Endometrial microvascular endothelial cells (primary cell): ENCODE results near the gene ARHGAP27. TPM values are rescaled to one million over a fixed set of nuclear protein-coding genes. Genes with fewer than 3 reads are reported as not detected.

Experiments used
- in situ Hi-C: cut with HindIII; loops from 2 replicates; pipeline ENCODE4 v1.10.0; 2017; ENCODE audit warnings: low sequenced_read_pairs, low pct_unique_long_range_greater_than_20kb; ENCODE audit errors: inconsistent ontology term
- total RNA-seq: library from RNA; depleted of rRNA; stranded (reverse); fragments of >200 nt; gene quantifications from one replicate; pipeline ENCODE4 v1.2.3, GENCODE V29; 2015; ENCODE audit errors: inconsistent ontology term

The ARHGAP27 gene
- total RNA-seq, 1 donor from 2014 or later, result 19.0 TPM

DNA sequence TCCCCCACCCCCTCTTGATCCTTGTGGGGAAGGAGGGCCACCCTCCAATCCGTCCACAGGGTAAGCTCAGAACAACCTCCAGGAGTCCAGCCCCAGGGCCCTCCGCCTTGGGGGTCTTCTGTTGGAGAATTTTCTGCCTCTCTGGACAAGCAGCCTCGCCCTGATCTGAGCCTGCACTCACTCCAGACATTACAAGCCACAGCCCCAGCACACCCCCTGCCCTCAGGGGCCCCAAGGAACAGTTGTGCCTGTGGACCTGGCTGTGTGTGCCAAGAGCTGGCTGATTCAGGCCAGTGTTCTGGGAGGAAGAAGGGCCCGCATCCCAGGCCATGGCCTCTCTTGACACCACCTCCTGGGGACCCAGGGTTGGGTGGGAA lies 477 bp upstream of the ARHGAP27 start:
- in situ Hi-C loops, result no loop called here

DNA sequence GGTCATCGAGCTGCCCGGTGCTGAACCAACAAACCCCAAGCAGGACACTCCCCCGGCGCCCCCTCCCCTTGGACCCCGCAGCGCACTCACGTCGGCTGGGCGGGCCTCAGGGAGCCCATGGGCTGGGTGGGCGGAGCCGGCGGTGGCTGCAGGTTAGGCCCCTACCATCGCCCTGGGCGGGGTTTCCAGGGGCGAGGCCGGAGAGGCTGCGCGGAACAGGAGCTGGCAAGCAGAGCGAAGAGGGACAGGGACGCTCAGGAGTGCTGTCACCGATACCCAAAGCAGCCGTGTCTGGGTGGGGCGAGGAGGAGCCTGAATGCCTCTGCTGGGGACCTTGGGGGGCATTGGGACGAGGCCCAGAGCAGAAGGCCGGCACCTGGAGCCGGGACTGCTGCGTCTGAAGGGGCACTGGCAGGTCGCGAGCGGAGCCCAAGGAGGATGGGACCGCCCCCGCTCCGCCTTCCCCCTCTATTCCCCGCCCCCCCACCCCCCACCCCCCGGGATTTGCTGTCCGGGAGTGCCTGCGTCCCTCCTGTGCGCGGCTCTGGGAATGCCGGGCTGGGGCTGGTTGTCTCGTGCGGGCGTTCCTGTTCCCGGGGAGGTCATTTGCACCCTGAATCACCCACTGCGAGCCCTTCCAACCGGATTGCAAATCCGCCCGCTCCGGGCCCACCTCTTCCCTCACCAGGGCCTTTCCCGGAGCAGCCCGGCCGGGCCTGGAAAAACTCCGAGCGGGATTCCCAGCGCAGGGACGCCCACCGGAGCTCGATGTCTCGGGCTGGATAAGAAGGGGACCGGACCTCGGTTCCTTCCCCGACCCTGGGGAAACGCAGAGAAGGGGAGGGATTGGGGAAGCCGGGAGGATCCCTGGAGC lies 902 bp downstream of the ARHGAP27 start:
- in situ Hi-C loops, result no loop called here

DNA sequence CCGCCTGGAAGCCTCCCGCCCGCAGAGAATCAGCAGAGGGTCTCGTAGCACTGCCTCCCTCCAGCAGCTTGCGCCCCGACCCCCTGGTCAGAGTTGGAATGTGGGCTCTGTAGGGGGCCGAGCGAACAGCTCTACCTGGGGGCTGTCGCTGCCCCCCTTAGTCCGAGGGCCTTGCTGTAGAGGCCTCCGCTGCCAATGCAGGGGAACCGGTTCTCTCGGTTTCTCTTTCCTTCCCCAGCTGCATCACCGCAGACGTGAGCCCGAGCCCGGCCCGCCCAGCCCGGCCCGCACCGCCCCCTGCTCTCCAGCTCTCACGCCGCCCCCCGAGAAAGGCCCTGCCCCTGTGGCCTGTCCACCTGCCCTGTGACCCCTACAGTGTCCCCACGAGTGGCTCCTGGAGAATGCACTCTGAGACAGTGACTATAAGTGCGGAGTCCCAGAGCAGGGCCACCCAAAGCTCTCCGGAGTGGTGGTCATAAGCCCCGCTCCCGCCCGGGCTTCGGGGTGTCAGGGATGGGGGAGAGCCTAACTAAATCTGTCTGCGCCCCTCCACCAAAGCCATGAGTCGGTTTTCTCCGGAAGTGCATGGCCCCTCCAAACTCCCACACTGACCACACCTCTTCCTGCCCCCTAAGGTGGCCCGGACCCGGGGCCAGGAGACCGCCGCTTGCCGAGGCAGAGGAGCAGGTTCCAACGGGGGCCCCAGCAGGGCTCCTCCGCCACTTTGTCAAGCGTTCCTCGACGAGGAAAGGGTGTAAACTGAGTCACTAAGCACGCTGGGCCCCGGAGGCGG lies 1.7 kb downstream of the ARHGAP27 start:
- in situ Hi-C loops, result no loop called here

DNA sequence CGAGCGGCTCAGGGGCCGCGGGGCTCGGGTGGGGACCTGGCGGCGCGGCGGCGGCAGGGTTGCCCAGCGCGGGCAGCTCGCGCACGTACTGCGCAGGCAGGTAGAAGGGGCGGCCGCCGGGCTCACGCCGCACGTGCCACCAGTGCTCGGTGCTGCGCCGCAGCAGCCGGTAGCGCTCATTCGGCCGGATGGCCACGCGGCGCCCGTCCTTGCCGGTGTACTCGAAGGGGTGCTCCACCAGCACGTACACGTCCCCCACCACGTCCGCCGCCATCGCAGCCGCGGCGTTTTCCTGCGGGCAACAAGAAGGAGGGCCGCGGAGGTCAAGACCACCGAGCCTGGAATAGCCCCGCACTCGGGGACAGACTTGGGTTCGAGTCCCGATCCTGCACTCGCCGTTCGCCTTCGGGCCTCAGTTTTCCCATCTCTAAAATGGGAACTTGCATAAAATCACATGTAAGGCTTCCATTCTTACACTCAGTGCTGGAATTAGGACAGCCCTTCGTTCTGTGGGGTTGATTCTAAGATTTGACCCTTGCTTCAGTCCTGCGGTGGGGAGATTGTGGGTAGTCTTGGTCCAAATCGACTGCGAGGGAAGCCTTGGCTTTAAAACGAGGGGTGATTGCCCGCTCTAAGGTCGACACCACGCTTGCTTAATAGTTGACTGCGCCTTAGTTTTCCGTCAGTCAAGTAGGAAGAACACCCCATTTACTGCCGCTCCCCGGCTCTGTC lies 2.5 kb downstream of the ARHGAP27 start:
- in situ Hi-C loops, result no loop called here

DNA sequence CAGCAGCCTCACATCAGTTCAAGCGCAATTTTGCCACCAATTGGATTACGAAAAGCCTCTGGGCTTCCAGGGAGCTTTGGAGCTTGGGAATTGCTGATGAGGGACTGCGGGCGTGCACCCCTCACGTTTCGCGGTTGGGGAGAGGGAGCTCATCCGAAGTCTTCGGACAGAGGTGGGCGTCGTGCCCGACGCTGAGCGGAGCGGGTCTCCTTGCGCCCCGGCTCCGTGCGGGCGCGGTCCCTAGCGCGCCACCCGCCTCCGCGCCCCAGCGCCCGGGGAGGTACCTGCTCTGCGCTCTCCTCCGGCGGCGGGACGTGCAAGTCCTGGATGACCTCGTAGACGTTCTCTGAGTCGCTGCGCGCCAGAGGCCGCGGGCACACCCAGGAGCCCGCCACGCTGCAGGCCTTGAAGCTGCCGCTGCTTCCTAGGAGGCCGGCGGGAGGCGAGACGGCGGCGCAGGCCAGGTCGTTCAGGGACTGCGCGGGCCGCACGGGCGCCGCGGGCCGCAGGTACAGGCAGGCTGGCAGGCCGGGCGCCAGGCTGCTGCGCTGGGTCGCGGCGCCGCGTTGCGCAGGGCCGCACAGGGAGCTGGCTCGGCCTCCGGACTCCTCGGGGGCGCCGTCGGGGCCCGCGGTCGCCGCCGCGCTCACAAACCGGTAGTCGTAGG lies 3.2 kb downstream of the ARHGAP27 start:
- in situ Hi-C loops, result no loop called here

DNA sequence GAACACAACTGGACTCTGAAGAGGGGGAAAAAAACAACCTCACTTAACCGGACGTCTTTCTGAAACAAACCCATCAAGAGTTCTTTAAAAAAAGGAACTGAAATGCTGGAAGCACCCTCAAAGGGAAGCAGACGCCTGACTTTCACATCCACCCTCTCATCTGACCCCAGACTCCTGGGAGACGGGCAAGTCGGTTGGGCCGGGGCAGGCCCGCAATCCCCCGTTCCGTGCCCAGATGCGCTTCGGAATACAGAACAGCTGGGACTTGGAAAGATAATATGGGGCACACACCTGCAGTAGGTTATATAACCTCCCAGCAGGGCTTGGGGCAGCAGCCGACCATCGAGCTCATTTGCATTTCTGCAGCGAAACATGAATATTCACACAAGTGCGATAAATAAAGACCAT lies 3.7 kb downstream of the ARHGAP27 start:
- in situ Hi-C loops, result no loop called here

DNA sequence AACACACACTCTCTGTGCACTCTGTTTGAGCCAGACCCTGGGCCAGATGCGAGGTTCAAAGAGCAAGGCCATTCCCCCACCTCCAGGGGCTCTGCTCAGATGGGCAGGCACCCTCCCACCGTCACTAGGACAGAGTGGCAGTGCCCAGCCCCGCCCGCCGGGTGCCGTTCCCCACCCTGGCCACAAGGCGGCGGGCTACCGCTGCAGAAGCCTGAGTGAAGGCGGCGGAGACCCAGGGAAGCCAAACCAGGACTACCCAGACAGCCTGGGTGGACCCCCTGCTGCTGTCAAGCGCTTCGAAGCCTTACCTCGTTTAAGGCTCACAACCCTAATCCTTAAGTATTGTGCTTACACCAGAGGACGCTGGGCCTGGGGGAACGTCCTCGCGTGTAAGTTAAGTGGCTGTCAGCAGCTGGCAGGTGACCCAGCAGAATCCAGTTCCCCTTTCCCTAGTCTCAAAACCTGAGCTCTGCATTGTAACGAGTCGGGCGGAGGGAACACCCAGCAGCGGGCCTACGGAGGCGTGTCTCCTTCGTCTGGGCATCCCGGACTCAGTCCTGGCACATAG lies 4.5 kb downstream of the ARHGAP27 start:
- in situ Hi-C loops, result no loop called here

DNA sequence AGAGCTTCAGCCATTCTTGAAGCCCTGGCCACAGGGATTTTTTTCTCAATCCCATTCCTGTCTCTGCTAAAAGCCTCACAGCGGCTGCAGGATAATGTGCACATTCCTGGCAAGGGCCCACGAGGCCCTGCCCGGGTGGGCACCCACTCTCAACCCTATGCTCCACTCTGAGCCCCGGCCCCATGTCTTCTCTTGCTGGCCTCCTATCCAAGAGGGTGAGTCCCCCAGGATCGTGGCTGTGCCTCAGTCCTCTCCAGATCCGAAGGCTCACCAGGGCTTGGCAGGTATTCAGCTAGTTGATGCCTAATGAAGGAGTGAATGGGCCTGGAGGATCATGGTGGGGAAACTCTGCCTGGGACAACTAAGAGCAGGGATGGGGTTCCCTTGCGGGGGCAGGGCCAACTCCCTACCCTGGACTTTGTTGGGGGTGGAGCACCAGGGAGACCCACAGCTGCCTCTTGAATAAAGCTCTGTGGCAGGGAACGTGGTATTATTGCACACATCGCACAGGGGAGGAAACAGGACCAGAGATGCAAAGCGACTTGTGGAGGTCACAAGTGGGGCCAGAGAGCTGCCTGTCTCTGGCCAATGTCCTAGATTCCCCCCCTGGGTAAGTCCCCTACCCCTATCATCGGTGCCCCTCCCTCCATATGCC lies 5.4 kb downstream of the ARHGAP27 start:
- in situ Hi-C loops, result no loop called here

DNA sequence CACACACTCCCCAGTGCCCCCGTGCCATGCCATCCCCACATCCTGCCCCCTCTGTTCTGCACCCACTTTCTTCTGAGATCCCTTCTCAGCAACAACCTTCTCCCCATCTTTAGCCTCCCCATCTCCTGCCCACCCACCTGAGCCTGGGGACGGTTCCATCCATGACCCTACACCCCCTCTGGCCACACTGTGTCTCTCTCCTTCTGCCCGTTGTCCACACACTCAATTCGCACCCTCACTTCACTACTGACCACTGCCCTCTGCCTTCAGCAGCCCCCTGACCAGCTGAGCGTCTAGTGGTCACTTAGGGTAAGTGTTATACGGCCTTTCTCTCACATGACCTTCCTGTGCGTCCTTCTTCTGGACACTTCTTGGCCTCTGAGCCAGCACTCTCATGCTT lies 6.1 kb downstream of the ARHGAP27 start:
- in situ Hi-C loops, result no loop called here

DNA sequence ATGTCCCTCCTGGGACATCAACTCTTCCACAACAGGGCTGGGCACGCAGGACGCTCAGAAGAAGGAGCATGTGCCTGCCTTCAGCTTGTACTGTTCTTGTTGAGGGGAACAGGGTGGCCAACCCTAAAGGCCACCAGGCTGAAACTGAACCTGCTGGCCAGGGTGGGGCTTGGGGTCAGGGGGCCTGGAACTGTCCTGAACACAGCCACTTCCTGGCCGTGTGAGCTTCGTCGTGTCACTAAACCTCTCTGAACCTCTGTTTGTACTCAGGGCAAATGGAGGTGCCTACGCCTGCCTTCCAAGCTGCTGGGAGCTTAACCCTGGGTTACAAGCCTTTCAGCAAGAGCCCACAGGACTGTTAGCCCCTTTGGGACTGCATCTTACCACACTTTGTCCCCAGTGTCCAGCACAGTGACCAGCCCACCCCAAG lies 6.7 kb downstream of the ARHGAP27 start:
- in situ Hi-C loops, result no loop called here

DNA sequence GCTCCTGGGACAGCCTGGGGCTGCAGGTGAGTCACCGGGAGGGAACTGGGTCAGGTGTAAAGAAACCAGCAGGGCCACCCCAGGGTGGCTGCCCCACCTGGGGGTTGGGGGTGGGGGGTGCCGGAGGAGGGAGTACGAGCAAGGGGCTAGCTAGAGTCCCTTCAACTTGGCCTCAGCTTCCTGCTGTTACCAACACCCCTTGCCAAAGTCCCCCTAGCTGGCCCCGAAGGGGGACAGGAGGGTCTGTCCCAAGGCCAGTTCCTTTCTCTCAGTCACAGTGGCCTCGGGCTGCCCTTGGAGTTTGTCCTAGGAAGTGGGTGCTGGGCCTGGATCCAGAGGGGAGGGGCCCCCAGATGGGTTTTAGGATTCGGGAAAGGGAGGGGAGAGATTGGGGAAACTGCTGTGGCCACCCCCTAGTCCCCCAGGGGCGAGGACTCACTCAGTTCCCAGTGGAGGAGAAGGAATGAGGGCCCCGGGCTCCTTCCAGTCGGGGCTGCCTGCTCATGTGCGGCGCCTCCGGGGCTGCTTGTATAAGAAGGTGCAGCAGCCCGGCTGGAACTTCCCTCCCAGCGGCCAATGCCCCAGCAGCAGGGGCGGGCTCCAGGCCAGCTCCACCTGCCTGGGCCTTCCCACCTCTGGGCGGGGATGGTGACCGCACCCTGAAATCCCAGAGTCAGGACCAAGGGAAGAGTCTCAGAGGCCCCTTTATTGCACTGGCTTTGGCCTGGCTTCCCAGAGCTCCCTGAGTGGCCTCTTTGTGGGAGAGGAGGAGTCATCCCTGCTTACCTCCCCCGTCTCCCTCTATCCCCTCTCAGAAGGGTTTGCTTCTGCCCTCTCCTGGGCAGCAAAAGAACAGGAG lies 7.3 kb downstream of the ARHGAP27 start:
- in situ Hi-C loops, result no loop called here

DNA sequence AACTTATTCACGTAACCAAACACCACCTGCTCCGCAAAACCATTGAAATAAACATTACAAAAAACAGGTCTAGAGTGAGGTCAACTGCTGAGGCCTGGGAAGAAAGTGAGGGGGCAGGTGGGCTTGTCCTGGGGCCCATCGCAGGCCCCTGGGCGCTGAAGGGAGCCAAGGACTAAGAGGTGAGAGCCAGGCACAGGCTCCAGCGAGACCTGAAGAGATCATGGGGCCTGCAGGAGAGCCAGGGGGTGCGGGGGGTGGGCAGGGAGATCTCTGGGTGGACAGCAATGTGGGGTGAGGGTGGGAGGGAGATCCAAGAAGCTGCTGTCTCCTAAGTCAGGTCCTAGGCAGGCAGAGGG lies 7.9 kb downstream of the ARHGAP27 start:
- in situ Hi-C loops, result no loop called here

DNA sequence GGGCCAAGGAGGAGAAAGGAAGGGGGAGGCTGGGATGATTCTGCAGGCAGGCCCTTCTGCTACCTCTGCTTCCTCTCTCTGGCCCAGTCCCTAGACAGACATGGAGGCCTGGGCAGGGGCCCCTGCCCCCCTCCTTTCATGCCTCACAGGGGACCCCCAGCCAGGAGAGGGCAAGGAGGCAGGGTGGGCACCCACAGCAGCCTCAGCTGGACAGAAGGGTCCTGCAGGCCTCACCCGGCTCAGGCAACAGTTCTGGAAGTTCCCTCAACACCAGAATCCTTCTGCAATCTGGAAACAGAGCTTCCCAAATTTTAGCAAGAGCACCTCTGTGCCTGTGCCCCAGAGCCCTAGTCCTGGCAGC lies 8.7 kb downstream of the ARHGAP27 start:
- in situ Hi-C loops, result no loop called here

DNA sequence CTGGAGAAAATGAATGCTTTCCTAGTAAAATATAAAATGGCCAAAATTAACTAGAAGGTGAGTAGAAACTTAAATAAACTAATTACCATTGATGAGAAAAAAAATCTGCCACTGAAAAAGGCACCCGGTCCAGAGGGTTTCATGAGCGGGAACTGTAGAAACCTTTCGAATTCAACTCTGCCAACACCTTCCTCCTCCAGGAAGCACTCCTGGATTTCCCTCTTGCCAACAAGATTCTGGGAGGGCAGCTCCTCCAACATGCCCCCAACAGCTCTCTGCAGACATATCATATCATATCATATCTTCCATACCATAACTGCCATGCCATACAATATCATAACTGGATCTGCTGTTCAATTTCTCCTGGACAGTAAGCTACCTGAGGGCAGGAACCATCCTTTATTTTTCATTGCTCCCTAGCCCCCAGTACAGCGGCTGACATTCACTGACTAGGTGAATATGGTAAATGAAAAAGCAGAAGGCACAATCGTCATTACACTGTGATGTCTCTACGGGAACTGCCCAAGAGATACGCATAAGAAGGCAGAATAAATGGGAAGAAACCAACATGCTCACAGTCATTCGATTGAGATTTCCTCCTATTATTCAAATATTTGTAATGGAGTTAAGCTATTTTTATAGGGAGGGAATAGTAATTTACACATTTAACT lies 9.2 kb downstream of the ARHGAP27 start:
- in situ Hi-C loops, result no loop called here

DNA sequence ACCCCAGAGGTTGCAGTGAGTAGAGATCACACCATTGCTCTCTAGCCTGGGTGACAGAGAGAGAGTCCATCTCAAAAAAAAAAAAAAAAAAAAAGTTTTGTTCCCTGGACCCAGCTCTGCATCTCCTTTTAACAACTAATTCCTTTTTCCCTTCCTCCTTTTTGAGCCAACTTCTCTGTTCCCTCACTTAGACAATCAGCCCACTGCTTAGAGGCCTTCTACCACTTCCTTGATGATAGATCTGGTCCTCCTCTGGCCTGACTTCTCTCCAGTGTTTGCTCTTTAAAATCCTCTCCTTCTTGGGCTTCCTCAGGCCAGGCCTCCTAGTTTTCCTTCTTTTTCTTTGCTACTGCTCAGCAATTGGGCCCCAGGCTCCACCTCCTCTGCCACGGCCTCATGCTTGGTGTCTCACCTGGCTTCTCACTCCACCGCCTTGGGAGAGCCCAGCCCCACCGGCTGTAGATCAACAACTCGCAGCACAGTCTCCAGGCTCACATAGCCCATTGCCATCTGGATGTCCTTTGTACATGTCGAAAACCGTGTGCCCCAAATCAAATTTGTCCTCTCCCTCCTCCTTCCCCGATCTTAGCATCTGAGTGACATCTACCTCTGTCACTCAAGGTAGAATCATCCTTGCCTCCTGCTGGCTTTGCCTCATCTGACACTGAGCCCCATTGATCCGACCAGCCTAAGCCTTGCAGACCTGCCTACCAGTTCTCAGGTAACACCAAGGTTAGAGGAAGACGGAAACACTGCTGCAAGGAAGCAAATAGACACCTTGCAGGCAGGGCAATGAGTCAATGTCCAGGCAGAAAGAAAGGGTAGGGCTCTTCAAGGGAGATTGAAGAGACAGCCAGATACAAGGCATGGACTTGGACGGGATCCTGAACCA lies 17.4 kb downstream of the ARHGAP27 start:
- in situ Hi-C loops, result no loop called here

DNA sequence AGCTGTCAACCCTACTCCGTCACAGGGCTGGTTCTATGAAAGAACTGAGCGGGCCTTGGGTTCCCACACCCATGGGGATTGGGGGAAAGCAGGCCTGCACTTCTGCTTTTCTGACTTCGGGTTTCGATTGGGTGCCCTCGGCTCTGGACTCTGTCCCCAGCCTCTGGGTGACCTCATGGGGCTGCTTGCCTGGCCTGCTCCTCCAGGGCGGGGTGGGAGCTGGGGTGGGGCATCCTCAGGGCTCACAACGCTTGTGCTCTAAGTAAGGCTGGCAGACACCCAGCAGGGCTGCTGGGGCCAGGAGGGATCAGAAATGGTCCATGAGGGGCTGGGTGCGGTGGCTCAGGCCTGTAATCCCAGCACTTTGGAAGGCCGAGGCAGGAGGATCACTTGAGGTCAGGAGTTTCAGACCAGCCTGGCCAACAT lies 19.2 kb downstream of the ARHGAP27 start:
- in situ Hi-C loops, result no loop called here
